ENCODE measurements around the gene ZNF138. TPM values are rescaled to one million over a fixed set of nuclear protein-coding genes. Genes with fewer than 3 reads are reported as not detected.
"Not testable (repeated sequence)": the region's sequence is repeated elsewhere in the genome, so short reads cannot be mapped to it uniquely, and the experiment has no call there.

Gene ZNF138
- total and polyA plus RNA-seq, 4 donors = 2.1 to 18.6 (median 5.2) TPM

- no peak for ATAC-seq (ENCODE audit: insufficient read depth, low FRiP score)
- DNase-seq = no peak
- Histone ChIP-seq H3K27me3 (ENCODE audit: control insufficient read depth in 3 of 3, insufficient read depth in 3 of 3, low read length in 2 of 3) (no peaks in the 10 kb centered on the region), H3K36me3 (ENCODE audit: control insufficient read depth in 4 of 4, insufficient read depth in 4 of 4, low read length in 4 of 4) (no peaks in the 10 kb centered on the region), H3K4me3 (no peak overlapping the region), H3K4me1 (ENCODE audit: control insufficient read depth in 5 of 5, insufficient read depth in 5 of 5, low read length in 5 of 5) (no peaks in the 10 kb centered on the region), H3K27ac (ENCODE audit: low read depth in 1 of 2, low read length in 1 of 2) (no peak overlapping the region), H3K9ac (ENCODE audit: insufficient read depth in 1 of 2, low read length in 2 of 2) (no peak overlapping the region), H3K9me3 (ENCODE audit: control insufficient read depth in 4 of 4, insufficient read depth in 3 of 4, low read length in 3 of 4) (no peaks in the 10 kb centered on the region)
- no peak for TF ChIP-seq CTCF (IDR thresholded peaks at IDR 0.05; ENCODE audit: control extremely low read depth, extremely low read depth)
- WGBS, 2 donors = 90 to 96% methylated on average over 1 of the region's 1 CpG
Observed at GRCh38 chr7:64854969-64855368, 60.7 kb downstream of the ZNF138 start.

- H3K4me1 ChIP-seq (ENCODE audit: control insufficient read depth in 5 of 5, insufficient read depth in 5 of 5, low read length in 5 of 5) = no peaks in the 10 kb centered on the region
- H3K27ac ChIP-seq (ENCODE audit: low read depth in 1 of 2, low read length in 1 of 2) = no peak overlapping the region
- DNase-seq (no peak), ATAC-seq (ENCODE audit: insufficient read depth, low FRiP score) (no peak)
- 87 to 89% methylated on average over 9 of the region's 9 CpGs for WGBS, 2 donors
- no peak overlapping the region for H3K9ac ChIP-seq (ENCODE audit: insufficient read depth in 1 of 2, low read length in 2 of 2)
- no peak overlapping the region for H3K4me3 ChIP-seq
- no peaks in the 10 kb centered on the region for H3K27me3 ChIP-seq (ENCODE audit: control insufficient read depth in 3 of 3, insufficient read depth in 3 of 3, low read length in 2 of 3)
- peaks cover 0 to 12% (median 0%) of the 10 kb centered on the region in 4 donors for H3K9me3 ChIP-seq (ENCODE audit: control insufficient read depth in 4 of 4, insufficient read depth in 3 of 4, low read length in 3 of 4)
- no peak for TF ChIP-seq CTCF (IDR thresholded peaks at IDR 0.05; ENCODE audit: control extremely low read depth, extremely low read depth)
- H3K36me3 ChIP-seq (ENCODE audit: control insufficient read depth in 4 of 4, insufficient read depth in 4 of 4, low read length in 4 of 4) = no peaks in the 10 kb centered on the region
Observed at GRCh38 chr7:64863021-64863420, 68.8 kb downstream of the ZNF138 start.

GRCh38 chr7:64863530-64863929 lies 69.3 kb downstream of the ZNF138 start:
- not testable (repeated sequence) for DNase-seq; H3K36me3 ChIP-seq (ENCODE audit: control insufficient read depth in 4 of 4, insufficient read depth in 4 of 4, low read length in 4 of 4); H3K4me1 ChIP-seq (ENCODE audit: control insufficient read depth in 5 of 5, insufficient read depth in 5 of 5, low read length in 5 of 5); H3K27me3 ChIP-seq (ENCODE audit: control insufficient read depth in 3 of 3, insufficient read depth in 3 of 3, low read length in 2 of 3); ATAC-seq (ENCODE audit: insufficient read depth, low FRiP score); H3K9ac ChIP-seq (ENCODE audit: insufficient read depth in 1 of 2, low read length in 2 of 2); H3K27ac ChIP-seq (ENCODE audit: low read depth in 1 of 2, low read length in 1 of 2); H3K4me3 ChIP-seq
- 89 to 94% methylated on average over 3 of the region's 3 CpGs for WGBS, 2 donors
- H3K9me3 ChIP-seq (ENCODE audit: control insufficient read depth in 4 of 4, insufficient read depth in 3 of 4, low read length in 3 of 4) = peaks cover 0 to 13% (median 0%) of the 10 kb centered on the region in 4 donors

GRCh38 chr7:64863969-64864368 lies 69.7 kb downstream of the ZNF138 start:
- Histone ChIP-seq H3K4me3 (no peak overlapping the region), H3K27ac (ENCODE audit: low read depth in 1 of 2, low read length in 1 of 2) (no peak overlapping the region), H3K9me3 (ENCODE audit: control insufficient read depth in 4 of 4, insufficient read depth in 3 of 4, low read length in 3 of 4) (peaks cover 0 to 14% (median 0%) of the 10 kb centered on the region in 4 donors), H3K27me3 (ENCODE audit: control insufficient read depth in 3 of 3, insufficient read depth in 3 of 3, low read length in 2 of 3) (no peaks in the 10 kb centered on the region), H3K4me1 (ENCODE audit: control insufficient read depth in 5 of 5, insufficient read depth in 5 of 5, low read length in 5 of 5) (no peaks in the 10 kb centered on the region), H3K9ac (ENCODE audit: insufficient read depth in 1 of 2, low read length in 2 of 2) (no peak overlapping the region), H3K36me3 (ENCODE audit: control insufficient read depth in 4 of 4, insufficient read depth in 4 of 4, low read length in 4 of 4) (no peaks in the 10 kb centered on the region)
- 85 to 86% methylated on average over 7 of the region's 7 CpGs for WGBS, 2 donors
- TF ChIP-seq CTCF (IDR thresholded peaks at IDR 0.05; ENCODE audit: control extremely low read depth, extremely low read depth) = no peak
- DNase-seq = no peak
- no peak for ATAC-seq (ENCODE audit: insufficient read depth, low FRiP score)
